Common myeloid progenitor, CD34-positive (primary cell): ENCODE data around the gene NR1D1.

Source experiments
- CTCF ChIA-PET: fragments of 350-600 bp; sonication (Branson Sonifier 250); formaldehyde crosslinking; loops from one replicate; lab custom pipeline; 2021; ENCODE audit warnings: antibody characterized with exemption; lab: Charles Lee
- POLR2A ChIA-PET: fragments of 350-600 bp; sonication (Branson Sonifier 250); formaldehyde crosslinking; loops from one replicate; lab custom pipeline; 2021; ENCODE audit warnings: antibody characterized with exemption; lab: Charles Lee
- DNase-seq, 3 donors: peaks; one replicate each; pipeline versions ENCODE4 v3.0.0 to v3.0.0-alpha.2; 2013
- H3K27ac ChIP-seq, 2 experiments: 1 replicate in 1 of 2; 2 replicates in 1 of 2; pipeline ENCODE4 v1.7.0; 2013; ENCODE audit warnings: inconsistent platforms in 2 of 2, low read length in 2 of 2, mild to moderate bottlenecking in 2 of 2, low read depth in 1 of 2, moderate library complexity in 1 of 2; ENCODE audit not compliant: severe bottlenecking in 2 of 2, insufficient read depth in 1 of 2, poor library complexity in 1 of 2
- H3K27me3 ChIP-seq, 5 experiments: replicated peaks in 2 of 5; 1 replicate in 3 of 5; 2 replicates in 2 of 5; pipeline versions ENCODE4 v1.6.1 to v1.7.0; 2013; ENCODE audit warnings: low read length in 4 of 5, mild to moderate bottlenecking in 2 of 5, moderate library complexity in 2 of 5, inconsistent platforms in 1 of 5; ENCODE audit not compliant: insufficient read depth in 5 of 5, control insufficient read depth in 4 of 5
- H3K36me3 ChIP-seq, 4 experiments: 1 replicate in 2 of 4; 2 replicates in 2 of 4; pipeline versions ENCODE4 v1.6.1 to v1.7.0; 2013; ENCODE audit warnings: low read length in 3 of 4, control low read depth in 1 of 4, mild to moderate bottlenecking in 1 of 4; ENCODE audit not compliant: control insufficient read depth in 4 of 4, insufficient read depth in 4 of 4
- H3K4me1 ChIP-seq, 4 experiments: 1 replicate in 3 of 4; 2 replicates in 1 of 4; pipeline versions ENCODE4 v1.6.1 to v1.7.1; 2013; ENCODE audit warnings: low read length in 3 of 4, mild to moderate bottlenecking in 3 of 4, control low read depth in 1 of 4, inconsistent platforms in 1 of 4, moderate library complexity in 1 of 4; ENCODE audit not compliant: control insufficient read depth in 4 of 4, insufficient read depth in 4 of 4; ENCODE audit errors: control extremely low read depth in 1 of 4
- H3K4me3 ChIP-seq, 7 experiments: 1 replicate in 4 of 7; 2 replicates in 3 of 7; pipeline versions ENCODE4 v1.5.1 to v1.7.0; 2013; ENCODE audit warnings: mild to moderate bottlenecking in 7 of 7, low read length in 6 of 7, moderate library complexity in 6 of 7, inconsistent platforms in 2 of 7, low read depth in 2 of 7, control low read depth in 1 of 7; ENCODE audit not compliant: insufficient read depth in 4 of 7, control insufficient read depth in 1 of 7; ENCODE audit errors: extremely low read depth in 1 of 7
- H3K9me3 ChIP-seq, 5 experiments: 1 replicate in 4 of 5; 2 replicates in 1 of 5; pipeline versions ENCODE4 v1.6.1 to v1.7.1; 2013; ENCODE audit warnings: low read length in 4 of 5, mild to moderate bottlenecking in 2 of 5, inconsistent platforms in 1 of 5, low read depth in 1 of 5, moderate library complexity in 1 of 5; ENCODE audit not compliant: control insufficient read depth in 4 of 5, insufficient read depth in 2 of 5; ENCODE audit errors: control extremely low read depth in 1 of 5
- WGBS: methylation state at CpG from one replicate; pipeline ENCODE4 v1.1.5; 2013; ENCODE audit not compliant: insufficient coverage; 5-methylcytosine and 5-hydroxymethylcytosine counted together

Gene NR1D1

GRCh38 chr17:40075201-40075941 is 25.0 kb downstream of the NR1D1 start:
- H3K36me3 ChIP-seq: peaks cover 3 to 18% (median 9%) of the 10 kb centered on the region in 4 experiments
- H3K4me3 ChIP-seq: peak overlapping the region in 2 of 7 experiments; percentile 7 to 32
- ChIA-PET POLR2A (interaction anchor here (0.5 to 1.9 kb wide), 4 partner anchors 9 to 37 kb away, joined by 3 to 10 read pairs (median 5); partner anchors contain the start of gene MED24), CTCF (interaction anchor here (0.6 to 5.9 kb wide), 36 partner anchors 10 to 233 kb away, joined by 3 to 112 read pairs (median 5); partner anchors contain the start of genes CSF3, MED24, NR1D1 and RARA)
- no peaks in the 10 kb centered on the region for H3K9me3 ChIP-seq
- WGBS: 13% methylated on average over 9 of the region's 11 CpGs
- peaks cover 4 to 51% (median 46%) of the 10 kb centered on the region in 4 experiments for H3K4me1 ChIP-seq
- H3K27me3 ChIP-seq: no peaks in the 10 kb centered on the region
- peak overlapping the region in 1 of 2 experiments; percentile 39 for H3K27ac ChIP-seq
- peak; percentile 60 to 81 (median 80) for DNase-seq

- CTCF ChIA-PET: interaction anchor here (0.8 to 5.9 kb wide), 34 partner anchors 10 to 234 kb away, joined by 3 to 112 read pairs (median 6); partner anchors contain the start of genes CSF3, MED24, NR1D1 and RARA
- no peak for DNase-seq
- Histone ChIP-seq H3K9me3 (no peaks in the 10 kb centered on the region), H3K4me3 (no peak overlapping the region), H3K27ac (peak overlapping the region in 1 of 2 experiments; percentile 19), H3K4me1 (peaks cover 4 to 57% (median 52%) of the 10 kb centered on the region in 4 experiments), H3K36me3 (peaks cover 3 to 18% (median 9%) of the 10 kb centered on the region in 4 experiments), H3K27me3 (no peaks in the 10 kb centered on the region)
- POLR2A ChIA-PET: interaction anchor here (1.3 to 1.9 kb wide), 2 partner anchors 11 to 20 kb away, joined by 3 to 10 read pairs; partner anchors contain the start of gene MED24
- 90% methylated on average over 6 of the region's 6 CpGs for WGBS
Measured at GRCh38 chr17:40074871-40075200, 25.6 kb downstream of the NR1D1 start.

- H3K27ac ChIP-seq: no peak overlapping the region
- WGBS: no CpG with 5 or more reads among the region's 8 CpGs
- DNase-seq: no peak
- H3K36me3 ChIP-seq: peaks cover 3 to 14% (median 9%) of the 10 kb centered on the region in 4 experiments
- ChIA-PET CTCF (interaction anchor here (1.0 to 5.9 kb wide), 20 partner anchors 8 to 94 kb away, joined by 3 to 112 read pairs (median 7); partner anchors contain the start of genes CSF3, MED24, NR1D1 and THRA), POLR2A (interaction anchor here (1.9 kb wide), 1 partner anchor 20 kb away, joined by 10 read pairs; the partner anchor contains the start of gene MED24)
- no peaks in the 10 kb centered on the region for H3K27me3 ChIP-seq
- H3K4me3 ChIP-seq: no peak overlapping the region
- H3K9me3 ChIP-seq: no peaks in the 10 kb centered on the region
- peaks cover 4 to 64% (median 59%) of the 10 kb centered on the region in 4 experiments for H3K4me1 ChIP-seq
Measured at GRCh38 chr17:40074175-40074512, 26.2 kb downstream of the NR1D1 start.

GRCh38 chr17:40073454-40074174 is 26.8 kb downstream of the NR1D1 start:
- Histone ChIP-seq H3K9me3 (no peaks in the 10 kb centered on the region), H3K4me1 (peaks cover 4 to 69% (median 64%) of the 10 kb centered on the region in 4 experiments), H3K27ac (no peak overlapping the region), H3K27me3 (no peaks in the 10 kb centered on the region), H3K4me3 (no peak overlapping the region), H3K36me3 (peaks cover 3 to 13% (median 8%) of the 10 kb centered on the region in 4 experiments)
- ChIA-PET POLR2A (no interaction called here), CTCF (interaction anchor here (0.7 to 5.9 kb wide), 20 partner anchors 9 to 95 kb away, joined by 3 to 112 read pairs (median 5); partner anchors contain the start of genes CSF3, MED24, NR1D1 and THRA)
- DNase-seq: no peak
- WGBS: 93% methylated on average over 3 of the region's 7 CpGs

- H3K9me3 ChIP-seq: no peaks in the 10 kb centered on the region
- peaks cover 4 to 77% (median 72%) of the 10 kb centered on the region in 4 experiments for H3K4me1 ChIP-seq
- H3K36me3 ChIP-seq: peaks cover 3 to 13% (median 8%) of the 10 kb centered on the region in 4 experiments
- peak in 1 of 3 donors; percentile 39 for DNase-seq
- no peaks in the 10 kb centered on the region for H3K27me3 ChIP-seq
- POLR2A ChIA-PET: interaction anchor here (0.7 kb wide), 1 partner anchor 45 kb away, joined by 3 read pairs; no protein-coding TSS in a partner anchor
- H3K4me3 ChIP-seq: peak overlapping the region in 2 of 7 experiments; percentile 35 to 37
- 82% methylated on average over 5 of the region's 8 CpGs for WGBS
- H3K27ac ChIP-seq: peak overlapping the region in 1 of 2 experiments; percentile 54
- CTCF ChIA-PET: interaction anchor here (1.0 to 5.9 kb wide), 13 partner anchors 8 to 96 kb away, joined by 3 to 112 read pairs (median 7); partner anchors contain the start of genes NR1D1 and THRA
Measured at GRCh38 chr17:40072735-40073346, 27.5 kb downstream of the NR1D1 start.

GRCh38 chr17:40072040-40072734 is 28.2 kb downstream of the NR1D1 start:
- Histone ChIP-seq H3K4me1 (peaks cover 4 to 81% (median 74%) of the 10 kb centered on the region in 4 experiments), H3K9me3 (no peaks in the 10 kb centered on the region), H3K4me3 (peak overlapping the region in 3 of 7 experiments; percentile 35 to 39 (median 37)), H3K27me3 (no peaks in the 10 kb centered on the region), H3K27ac (peak overlapping the region in 1 of 2 experiments; percentile 54), H3K36me3 (peaks cover 2 to 10% (median 5%) of the 10 kb centered on the region in 4 experiments)
- ChIA-PET CTCF (interaction anchor here (1.0 to 5.9 kb wide), 9 partner anchors 7 to 59 kb away, joined by 3 to 112 read pairs (median 9); partner anchors contain the start of gene THRA), POLR2A (interaction anchor here (0.7 kb wide), 1 partner anchor 44 kb away, joined by 3 read pairs; no protein-coding TSS in a partner anchor)
- DNase-seq: peak in 2 of 3 donors; percentile 61 to 62
- WGBS: 30% methylated on average over 14 of the region's 19 CpGs
